ENCODE results near the gene DISP3.

DNA sequence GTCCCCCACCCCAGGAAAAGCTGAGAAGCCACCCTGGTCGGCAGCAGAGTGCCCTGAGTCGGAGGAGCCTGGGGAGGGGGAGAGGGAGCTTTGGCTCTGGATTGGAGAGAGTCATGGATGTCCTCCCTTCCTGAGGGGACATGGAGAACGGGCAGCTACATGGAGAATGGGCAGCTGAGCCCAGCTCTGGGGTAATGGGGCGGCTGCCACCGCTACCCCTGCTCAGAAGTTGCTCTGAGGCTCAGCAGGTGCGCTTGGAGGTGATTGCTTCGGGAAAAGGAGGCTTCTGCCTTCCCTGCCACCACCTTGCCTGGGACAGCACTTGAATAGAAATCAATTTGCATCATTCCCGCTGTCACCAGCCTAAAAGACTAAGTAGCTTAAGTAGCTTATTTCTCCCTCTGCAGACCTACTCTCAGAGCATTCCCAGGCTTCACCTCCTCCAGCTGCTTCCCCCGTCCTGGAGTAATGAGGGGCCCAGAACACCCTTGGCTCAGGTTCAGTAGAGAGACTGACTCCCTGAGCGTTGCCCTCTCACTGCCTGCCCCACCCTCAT is 8.3 kb downstream of the DISP3 start:
- no peak for TF ChIP-seq CTCF (IDR thresholded peaks at IDR 0.05; ENCODE audit: poor library complexity)
- no peak for TF ChIP-seq EZH2 (IDR thresholded peaks at IDR 0.05; ENCODE audit: borderline replicate concordance)

Measured in hepatocyte (in vitro differentiated cells).